ENCODE results near the gene JAM3. TPM values are rescaled to one million over a fixed set of nuclear protein-coding genes. Genes with fewer than 3 reads are reported as not detected.
A peak's percentile ranks its signal among the peaks of the same experiment; 100 is the strongest.

JAM3 gene
- total RNA-seq, 4 donors from 2014 or later = 17.2 to 33.1 (median 20.0) TPM

DNA sequence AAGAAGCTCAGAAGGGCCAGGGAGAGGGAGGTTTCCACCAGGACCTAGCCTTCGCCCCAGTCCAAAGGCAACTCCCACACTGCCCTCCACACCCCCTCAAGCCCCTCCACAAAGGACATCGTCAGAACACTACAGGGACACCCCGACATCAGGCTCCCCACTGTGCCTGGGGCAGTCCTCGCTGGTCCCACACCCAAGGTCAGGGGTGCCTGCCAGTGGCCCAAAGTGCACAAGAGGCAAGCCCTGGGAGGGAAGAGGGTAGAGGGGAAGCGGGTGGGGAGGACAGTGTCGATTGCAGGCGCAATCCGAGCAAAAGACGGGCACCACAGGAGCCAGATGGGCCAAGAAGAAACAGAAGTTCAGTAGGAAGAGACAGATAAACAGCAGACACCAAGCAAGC lies 35.6 kb upstream of the JAM3 start:
- ATAC-seq (ENCODE audit: low FRiP score) (no peak), DNase-seq (ENCODE audit: low spot score) (no peak)
- TF ChIP-seq, protein P1, sequence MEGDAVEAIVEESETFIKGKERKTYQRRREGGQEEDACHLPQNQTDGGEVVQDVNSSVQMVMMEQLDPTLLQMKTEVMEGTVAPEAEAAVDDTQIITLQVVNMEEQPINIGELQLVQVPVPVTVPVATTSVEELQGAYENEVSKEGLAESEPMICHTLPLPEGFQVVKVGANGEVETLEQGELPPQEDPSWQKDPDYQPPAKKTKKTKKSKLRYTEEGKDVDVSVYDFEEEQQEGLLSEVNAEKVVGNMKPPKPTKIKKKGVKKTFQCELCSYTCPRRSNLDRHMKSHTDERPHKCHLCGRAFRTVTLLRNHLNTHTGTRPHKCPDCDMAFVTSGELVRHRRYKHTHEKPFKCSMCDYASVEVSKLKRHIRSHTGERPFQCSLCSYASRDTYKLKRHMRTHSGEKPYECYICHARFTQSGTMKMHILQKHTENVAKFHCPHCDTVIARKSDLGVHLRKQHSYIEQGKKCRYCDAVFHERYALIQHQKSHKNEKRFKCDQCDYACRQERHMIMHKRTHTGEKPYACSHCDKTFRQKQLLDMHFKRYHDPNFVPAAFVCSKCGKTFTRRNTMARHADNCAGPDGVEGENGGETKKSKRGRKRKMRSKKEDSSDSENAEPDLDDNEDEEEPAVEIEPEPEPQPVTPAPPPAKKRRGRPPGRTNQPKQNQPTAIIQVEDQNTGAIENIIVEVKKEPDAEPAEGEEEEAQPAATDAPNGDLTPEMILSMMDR (IDR thresholded peaks at IDR 0.05) = no peak

DNA sequence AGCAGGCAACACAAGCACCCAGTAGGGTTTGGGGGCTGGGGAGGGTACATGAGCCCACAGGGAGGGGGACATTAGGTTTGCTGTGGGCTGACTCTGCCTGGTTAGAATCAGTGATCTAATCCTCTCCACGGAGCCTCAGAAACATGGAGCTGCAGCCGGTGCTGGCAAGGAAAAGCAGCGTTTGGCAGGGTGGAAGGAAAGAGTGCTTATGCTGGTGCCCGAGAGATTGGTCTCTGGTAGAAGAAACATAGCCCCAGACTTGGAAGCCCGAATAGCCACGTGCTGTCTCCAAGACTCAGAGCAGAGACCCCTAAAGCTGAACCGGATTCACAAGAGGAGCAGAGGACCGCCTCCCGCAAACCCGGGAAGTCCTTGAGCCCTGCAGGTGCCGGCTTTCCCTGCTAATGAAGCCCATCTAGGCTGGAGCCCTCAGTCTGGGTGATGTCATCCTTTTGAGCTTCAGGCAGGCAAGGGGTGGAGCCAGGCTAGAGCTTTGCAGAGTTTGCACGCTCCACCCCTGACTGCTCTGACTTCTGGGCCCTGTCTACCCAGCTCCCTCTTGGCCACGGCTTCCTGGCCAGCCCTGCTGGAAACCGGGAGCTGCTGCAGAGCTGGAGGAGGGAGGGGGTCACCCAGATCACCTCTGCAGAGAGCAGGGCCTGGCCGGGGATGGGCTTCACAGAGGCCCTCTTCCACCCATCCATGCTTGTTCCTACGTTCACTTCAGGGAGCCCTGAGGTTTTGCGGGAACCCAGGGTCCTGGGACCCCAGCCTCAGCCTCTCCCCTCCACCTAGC lies 35.0 kb upstream of the JAM3 start:
- ATAC-seq (ENCODE audit: low FRiP score) (peak; percentile 83), DNase-seq (ENCODE audit: low spot score) (no peak)
- TF ChIP-seq, protein P1 (IDR thresholded peaks at IDR 0.05) = no peak

DNA sequence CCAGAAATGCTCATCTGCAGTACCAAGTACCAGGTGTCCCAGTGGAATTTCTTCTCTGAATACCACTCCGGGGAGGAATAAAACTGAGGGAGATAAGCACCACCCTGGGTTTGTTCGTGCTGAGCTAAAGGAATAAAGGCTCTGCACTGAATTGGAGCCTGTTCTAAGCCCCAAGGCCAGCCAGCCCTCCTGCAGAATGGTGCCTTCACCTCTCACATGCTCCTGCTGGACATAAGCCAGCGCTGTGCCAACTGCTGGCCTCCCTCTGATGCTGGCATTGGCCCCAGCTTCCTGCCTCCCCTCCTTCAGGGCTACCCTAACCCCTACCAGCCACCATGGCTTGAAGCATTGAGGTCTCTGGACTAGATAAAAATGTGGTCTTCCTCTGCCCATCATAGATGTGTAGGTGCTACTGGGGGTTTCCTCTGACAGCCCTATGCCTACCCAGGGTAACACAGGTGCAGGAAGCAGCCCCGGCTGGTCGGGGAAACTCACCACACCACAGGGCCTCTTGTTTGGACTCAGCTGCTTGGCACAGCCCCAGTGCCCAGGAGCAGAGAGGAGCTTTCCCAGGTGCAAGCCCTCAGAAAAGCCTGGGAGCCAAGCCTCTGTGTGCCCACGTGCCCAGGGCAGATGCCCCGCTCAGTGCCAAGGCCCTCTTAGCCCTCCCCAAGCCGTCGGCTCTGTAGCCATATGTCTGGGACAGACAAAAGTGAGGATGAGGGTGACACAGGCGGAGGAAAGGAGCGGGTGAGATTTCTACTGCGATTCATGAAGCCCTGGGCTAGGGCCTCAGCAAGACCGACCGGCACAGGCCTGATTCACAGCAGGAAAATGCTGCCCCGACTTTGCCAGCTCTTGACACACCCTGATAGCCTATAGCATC lies 34.1 kb upstream of the JAM3 start:
- ATAC-seq (ENCODE audit: low FRiP score) = no peak
- no peak for DNase-seq (ENCODE audit: low spot score)
- TF ChIP-seq, protein P1 (IDR thresholded peaks at IDR 0.05) = no peak

DNA sequence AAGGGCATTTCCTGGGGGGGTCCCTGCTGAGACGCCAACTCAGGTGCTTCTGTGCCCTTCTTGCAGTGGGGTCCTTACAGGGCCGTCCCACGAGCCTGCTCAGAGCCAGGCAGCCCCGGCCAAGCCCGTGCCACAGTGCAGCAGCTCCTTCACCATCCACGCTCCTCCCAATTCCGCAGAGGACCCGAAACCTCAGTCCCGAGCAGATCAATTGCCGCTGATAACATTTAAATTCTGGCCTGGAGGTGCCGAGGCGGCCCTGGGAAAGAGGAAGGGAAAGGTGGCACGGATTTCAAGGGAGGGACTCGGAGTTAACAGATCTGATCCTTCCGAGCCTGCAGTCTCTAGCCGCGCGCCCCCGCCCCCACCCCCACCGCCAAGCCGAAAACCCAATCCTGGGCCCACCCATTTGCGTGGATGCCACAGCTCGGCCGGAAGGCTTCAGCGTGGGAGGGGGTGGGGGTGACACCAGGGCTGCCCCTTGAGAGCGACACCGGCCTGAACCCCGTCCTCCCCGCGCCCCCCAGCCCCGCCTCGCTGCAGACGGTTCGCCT lies 32.3 kb upstream of the JAM3 start:
- TF ChIP-seq, protein P1 (IDR thresholded peaks at IDR 0.05) = no peak
- ATAC-seq (ENCODE audit: low FRiP score) (peak; percentile 8), DNase-seq (ENCODE audit: low spot score) (no peak)

DNA sequence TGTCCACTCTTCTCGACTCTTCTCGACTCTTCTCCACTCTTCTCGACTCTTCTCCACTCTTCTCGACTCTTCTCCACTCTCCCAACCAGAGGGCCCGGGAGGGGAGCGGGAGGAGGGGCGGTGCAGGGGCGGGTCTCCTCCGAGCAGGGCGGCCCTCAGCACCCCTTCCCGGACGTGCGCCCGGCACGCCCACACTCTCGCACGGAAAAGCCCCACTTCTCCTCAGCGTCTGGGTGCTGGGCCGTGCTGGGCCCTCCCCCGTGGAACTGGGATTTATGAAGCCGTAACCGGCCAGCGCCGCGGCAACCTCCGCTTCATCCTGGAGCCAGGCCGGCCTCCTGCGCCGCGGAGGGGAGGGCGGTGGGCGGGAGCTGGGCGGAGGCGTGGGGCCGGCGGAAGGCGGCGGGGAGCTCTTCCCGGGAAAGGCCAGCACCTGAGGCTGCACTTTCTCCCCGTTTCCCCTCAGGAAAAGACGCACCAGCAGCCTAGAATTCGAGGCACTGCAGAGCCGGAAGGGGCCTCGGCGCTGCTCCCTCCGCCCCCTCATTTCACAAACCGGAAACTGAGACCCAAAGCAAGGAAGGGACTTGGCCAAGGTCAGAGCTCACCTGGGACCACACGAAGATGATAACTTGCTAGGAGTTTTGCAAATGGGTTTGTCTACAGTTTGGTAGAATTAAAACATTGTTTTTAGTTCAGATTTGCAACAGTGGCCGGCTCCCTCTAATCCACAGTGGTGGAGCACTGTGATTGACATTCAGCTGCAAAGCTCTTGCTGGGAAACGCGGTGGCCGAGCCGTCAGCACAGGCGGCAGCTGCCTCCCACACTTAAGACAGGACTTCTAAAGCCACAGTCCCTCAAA lies 31.6 kb upstream of the JAM3 start:
- ATAC-seq (ENCODE audit: low FRiP score) = peak; percentile 91
- TF ChIP-seq, protein P1 (IDR thresholded peaks at IDR 0.05) = no peak
- DNase-seq (ENCODE audit: low spot score) = peak; percentile 45

DNA sequence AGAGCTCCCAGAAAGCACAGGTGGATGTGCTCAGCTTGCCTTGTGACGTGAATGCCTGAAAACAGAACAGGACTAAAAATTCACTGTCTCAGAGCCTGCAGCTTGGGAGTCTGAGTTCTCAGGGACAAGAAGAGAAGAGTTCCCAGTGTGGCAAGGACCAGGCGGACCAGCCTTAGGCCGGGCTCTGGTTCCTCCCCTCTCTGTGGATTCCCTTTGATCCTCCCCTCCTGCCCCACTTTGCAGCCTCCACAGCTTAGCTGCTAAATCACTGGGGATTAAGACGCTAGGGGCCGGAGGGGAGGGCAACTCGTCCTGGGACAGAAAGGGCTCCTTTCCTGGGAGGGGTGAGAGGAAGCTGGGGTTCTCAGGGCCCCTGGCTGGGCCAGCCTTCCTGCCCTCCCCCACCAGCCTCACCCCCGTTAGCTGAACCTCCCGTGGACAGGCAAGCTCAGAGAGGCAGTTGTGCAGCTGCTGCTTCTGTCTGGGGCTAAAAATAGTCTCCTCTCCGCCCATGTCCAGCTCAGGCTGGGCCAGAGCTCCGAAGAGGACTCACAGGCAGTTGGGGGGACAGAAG lies 29.9 kb upstream of the JAM3 start:
- no peak for ATAC-seq (ENCODE audit: low FRiP score)
- DNase-seq (ENCODE audit: low spot score) = no peak
- TF ChIP-seq, protein P1 (IDR thresholded peaks at IDR 0.05) = no peak
